Stimulated activated naive CD8-positive, alpha-beta T cell treated with anti-CD3 and anti-CD28 coated beads, Interleukin-15, amount 100 ng/mL, for 72 hours (primary cell): Measurements from ENCODE around the gene DHRS3.
A peak's percentile ranks its signal among the peaks of the same experiment; 100 is the strongest.

Experiments used
- ATAC-seq: fragments of 150-1000 bp; cut with Tn5 transposase; 2 replicates; pipeline ENCODE4 v1.10.0; 2021; ENCODE audit warnings: mild to moderate bottlenecking, moderate library complexity
- DNase-seq, 2 donors: peaks; one replicate each; pipeline ENCODE4 v3.0.0; 2021 to 2022
- H3K27ac Mint-ChIP-seq, 2 donors: one replicate each; pipeline ENCODE4 v1.8.0; 2022; ENCODE audit warnings: mild to moderate bottlenecking in 2 of 2, mixed read lengths in 2 of 2, moderate library complexity in 2 of 2
- H3K27me3 Mint-ChIP-seq: one replicate; pipeline ENCODE4 v1.8.0; 2022; ENCODE audit warnings: mixed read lengths
- H3K4me1 Mint-ChIP-seq: one replicate; pipeline ENCODE4 v1.8.0; 2022; ENCODE audit warnings: mild to moderate bottlenecking, mixed read lengths
- H3K4me3 Mint-ChIP-seq, 2 donors: one replicate each; pipeline ENCODE4 v1.8.0; 2022; ENCODE audit warnings: mild to moderate bottlenecking in 2 of 2, mixed read lengths in 2 of 2, moderate library complexity in 1 of 2
- H3K9me3 Mint-ChIP-seq, 2 donors: one replicate each; pipeline ENCODE4 v1.8.0; 2022; ENCODE audit warnings: mixed read lengths in 2 of 2

DHRS3 gene

DNA sequence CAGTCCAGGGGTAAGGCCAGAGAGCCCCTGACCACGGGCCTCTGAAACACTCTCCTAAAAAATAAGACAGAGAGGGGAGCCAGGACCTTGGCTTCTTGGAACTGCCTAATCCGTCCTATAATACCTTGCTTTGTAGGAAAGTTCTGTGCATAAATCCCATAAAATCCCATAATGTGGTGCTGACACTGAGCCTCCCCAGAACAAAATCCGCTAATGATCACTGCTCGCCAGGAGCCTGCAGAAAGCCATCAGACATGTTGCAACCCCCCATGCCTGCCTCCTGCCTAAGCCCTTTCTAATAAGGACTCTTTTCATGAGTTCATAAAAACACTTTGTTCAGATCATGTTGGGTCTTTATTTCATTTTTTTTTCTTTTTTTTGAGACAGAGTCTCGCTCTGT is 9.3 kb upstream of the DHRS3 start:
- Mint-ChIP-seq H3K4me3 (no peak overlapping the region), H3K9me3 (no peaks in the 10 kb centered on the region), H3K4me1 (peaks cover 12% of the 10 kb centered on the region), H3K27me3 (peaks cover 10% of the 10 kb centered on the region), H3K27ac (no peak overlapping the region)
- DNase-seq (no peak), ATAC-seq (no peak)

DNA sequence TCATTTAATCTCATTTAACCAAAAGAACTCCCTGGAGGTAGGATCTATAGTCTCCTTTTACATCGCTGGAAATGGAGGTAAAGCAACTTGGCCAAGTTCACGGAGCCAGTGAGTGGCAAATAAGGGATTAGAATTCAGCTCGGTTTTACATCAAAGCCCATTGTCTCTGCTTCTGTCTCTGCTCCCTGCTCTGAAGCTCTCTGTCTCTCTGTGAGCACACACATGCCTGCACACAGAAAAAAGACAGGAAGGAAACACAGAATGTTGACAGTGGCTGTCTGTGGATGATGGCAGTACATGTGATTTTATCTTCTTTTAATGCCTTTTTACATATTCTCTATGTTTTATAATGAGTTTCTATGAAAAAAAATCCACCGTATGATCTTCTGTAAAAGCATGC is 8.9 kb upstream of the DHRS3 start:
- H3K27me3 Mint-ChIP-seq, result peaks cover 6% of the 10 kb centered on the region
- H3K9me3 Mint-ChIP-seq, result no peaks in the 10 kb centered on the region
- H3K27ac Mint-ChIP-seq, result no peak overlapping the region
- DNase-seq (no peak), ATAC-seq (no peak)
- H3K4me1 Mint-ChIP-seq, result peaks cover 16% of the 10 kb centered on the region
- H3K4me3 Mint-ChIP-seq, result no peak overlapping the region

DNA sequence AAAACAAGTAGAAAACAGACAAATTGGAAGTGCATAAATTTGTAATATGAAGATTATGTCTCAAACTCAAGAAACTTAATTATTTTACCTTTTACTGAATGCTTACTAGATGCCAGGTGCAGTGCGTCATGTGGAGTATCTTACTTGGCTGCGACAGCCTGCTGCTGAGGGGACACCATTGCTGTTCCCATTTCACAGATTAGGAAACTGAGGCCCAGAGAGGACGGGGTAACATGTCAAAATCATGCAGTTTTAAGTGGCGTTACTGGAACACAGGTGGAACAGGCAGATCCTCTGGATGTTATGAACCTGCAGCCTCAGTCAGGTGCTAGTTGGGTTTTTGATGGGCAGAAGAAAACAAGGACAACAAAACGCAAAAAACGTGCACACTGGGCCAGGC is 7.3 kb upstream of the DHRS3 start:
- Mint-ChIP-seq H3K4me3 (no peak overlapping the region), H3K9me3 (no peaks in the 10 kb centered on the region), H3K27me3 (no peaks in the 10 kb centered on the region), H3K27ac (no peak overlapping the region), H3K4me1 (peaks cover 33% of the 10 kb centered on the region)
- ATAC-seq (no peak), DNase-seq (no peak)

DNA sequence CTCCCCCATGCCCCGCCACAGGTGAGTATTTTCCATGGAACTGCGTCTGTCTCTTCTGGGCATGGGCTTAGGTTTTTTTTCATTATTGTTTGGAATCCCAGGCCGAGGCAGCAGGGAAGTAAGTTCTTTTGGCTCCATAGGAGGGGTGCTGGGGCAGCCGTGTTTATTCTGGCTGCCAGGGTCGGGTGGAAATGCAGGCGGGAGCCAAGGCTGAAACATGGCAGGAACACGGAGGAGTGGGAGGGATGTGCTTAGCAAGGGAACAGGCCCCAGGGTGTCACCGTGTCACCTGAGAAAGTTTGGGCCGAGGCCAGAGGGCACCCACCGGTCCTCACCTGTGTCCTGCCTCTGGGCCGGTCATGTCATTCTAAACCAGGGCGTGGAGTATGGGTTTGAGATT is 4.5 kb upstream of the DHRS3 start:
- DNase-seq (no peak), ATAC-seq (no peak)
- Mint-ChIP-seq H3K27me3 (no peaks in the 10 kb centered on the region), H3K27ac (peak overlapping the region in 1 of 2 donors; percentile 82), H3K4me1 (peaks cover 45% of the 10 kb centered on the region), H3K4me3 (no peak overlapping the region), H3K9me3 (no peaks in the 10 kb centered on the region)

DNA sequence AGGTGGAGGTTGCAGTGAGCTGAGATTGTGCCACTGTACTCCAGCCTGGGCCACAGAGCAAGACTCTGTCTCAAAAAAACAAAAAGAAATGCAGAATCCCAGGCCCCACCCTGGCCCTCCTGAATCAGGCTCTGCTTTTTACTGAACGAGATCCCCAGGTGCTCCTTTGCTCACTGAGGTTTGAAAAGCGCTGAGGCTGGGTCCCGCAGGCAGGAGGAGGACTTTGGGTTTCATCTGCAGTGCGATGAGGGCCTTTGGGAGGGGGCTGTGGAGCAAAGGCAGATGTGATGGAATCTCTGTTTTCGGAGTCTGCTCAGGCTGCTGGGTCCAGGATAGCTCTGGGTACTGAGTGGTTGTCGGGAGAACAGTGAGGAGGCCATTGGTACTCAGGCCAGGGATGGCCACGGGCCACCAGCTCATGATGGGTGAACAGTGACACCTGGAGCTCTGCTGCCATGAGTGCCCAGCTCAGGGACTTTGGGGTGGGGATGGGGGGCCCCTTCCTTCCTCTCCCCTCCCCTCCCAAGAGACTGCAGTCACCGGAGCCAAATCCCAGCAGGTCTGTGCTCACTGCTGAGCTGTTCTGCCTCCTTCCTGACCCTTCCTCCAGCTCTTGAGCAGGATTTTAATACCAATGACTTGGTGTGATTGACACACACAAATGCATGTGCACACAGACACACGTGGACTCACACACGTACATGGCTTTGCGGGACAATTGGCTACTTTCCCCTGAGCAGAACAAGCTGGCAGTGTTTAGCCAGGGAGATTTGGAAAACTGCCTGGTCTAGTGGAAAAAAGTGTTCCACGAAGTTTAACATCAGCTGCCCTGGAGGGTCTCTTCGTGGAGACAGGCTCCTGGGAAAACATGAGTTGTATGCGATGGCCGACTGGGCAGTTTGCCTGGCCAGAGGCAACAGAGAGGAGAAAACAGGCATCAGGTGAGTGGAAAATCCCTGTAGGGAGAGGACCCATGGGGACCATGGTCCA is 3.6 kb upstream of the DHRS3 start:
- no peaks in the 10 kb centered on the region for H3K27me3 Mint-ChIP-seq
- peaks cover 45% of the 10 kb centered on the region for H3K4me1 Mint-ChIP-seq
- DNase-seq (no peak), ATAC-seq (no peak)
- no peaks in the 10 kb centered on the region for H3K9me3 Mint-ChIP-seq
- peak overlapping the region in 1 of 2 donors; percentile 74 for H3K27ac Mint-ChIP-seq
- H3K4me3 Mint-ChIP-seq, result peak overlapping the region in 1 of 2 donors; percentile 99

DNA sequence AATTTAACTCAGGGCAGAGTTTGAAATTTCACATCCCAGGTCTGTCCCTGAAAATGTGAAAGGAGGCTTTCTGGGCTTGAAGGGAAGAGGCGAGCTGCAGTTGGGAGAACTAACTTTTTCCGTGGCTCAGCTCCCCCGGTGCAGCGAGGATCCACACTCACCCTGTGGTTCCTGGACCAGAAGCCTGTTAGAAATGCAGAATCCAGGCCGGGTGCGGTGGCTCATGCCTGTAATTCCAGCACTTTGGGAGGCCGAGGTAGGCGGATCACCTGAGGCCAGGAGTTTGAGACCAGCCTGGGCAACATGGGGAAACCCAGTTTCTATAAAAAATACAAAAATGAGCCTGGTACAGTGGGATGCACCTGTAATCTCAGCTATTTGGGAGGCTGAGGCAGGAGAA is 2.9 kb upstream of the DHRS3 start:
- Mint-ChIP-seq H3K4me3 (peak overlapping the region; percentile 16 to 99), H3K9me3 (no peaks in the 10 kb centered on the region), H3K27ac (no peak overlapping the region), H3K27me3 (no peaks in the 10 kb centered on the region), H3K4me1 (peaks cover 45% of the 10 kb centered on the region)
- ATAC-seq (no peak), DNase-seq (no peak)

DNA sequence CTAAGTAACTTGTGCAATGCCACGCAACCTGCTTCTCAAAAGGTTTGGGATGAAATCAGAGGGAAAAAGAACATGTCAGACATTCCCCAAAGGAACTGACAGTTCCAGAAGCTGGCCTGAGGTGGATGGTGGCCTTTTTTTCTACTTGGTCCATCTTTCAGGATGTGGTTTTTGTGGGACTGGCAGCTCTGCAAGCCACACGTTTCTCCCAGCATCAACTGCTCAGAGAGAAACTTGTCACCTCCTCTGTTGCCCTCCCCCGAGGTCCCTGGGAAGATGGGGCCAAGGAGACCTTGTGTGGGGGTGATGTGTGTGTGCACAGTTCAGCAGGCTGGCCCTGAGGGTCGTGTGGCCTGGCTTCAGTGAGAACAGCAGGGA is 2.5 kb upstream of the DHRS3 start:
- peak; percentile 19 for ATAC-seq
- peak; percentile 26 to 56 for DNase-seq
- H3K27ac Mint-ChIP-seq, result peak overlapping the region; percentile 78 to 99
- H3K27me3 Mint-ChIP-seq, result no peaks in the 10 kb centered on the region
- peaks cover 47% of the 10 kb centered on the region for H3K4me1 Mint-ChIP-seq
- H3K4me3 Mint-ChIP-seq, result peak overlapping the region; percentile 91 to 99
- no peaks in the 10 kb centered on the region for H3K9me3 Mint-ChIP-seq

DNA sequence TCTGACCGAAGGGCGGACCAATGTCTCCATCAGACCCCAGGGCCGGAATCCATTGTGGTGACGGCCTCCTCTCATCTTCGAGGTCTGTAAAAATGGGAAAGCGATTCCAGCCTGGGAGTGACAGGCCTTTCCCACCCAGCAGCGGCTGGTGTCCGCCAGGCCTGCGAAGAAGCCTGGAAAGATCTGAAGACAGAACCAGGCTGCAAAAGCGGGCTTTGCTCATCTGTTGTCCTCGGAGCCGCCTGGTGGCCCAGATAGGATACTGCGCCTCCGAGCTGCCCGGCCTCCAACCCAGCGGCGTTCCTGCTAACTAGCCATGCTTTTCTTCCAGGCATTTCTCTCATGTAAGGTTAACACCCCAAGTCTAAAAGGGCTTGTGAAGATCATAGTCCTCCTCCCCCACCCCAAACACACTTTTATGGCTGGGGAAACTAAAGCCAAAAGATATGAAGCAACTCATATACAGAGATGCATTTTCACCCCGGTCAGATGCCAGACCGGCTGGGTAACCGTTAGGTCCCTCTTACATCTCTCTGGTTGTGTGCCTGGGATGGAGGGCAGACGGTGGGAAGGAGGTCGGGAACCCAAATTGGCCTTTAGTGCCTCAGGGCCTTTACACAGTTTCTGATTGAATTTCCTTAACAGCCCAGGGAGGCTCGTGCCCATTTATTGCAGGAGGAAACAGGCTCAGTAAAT is 1.9 kb upstream of the DHRS3 start:
- Mint-ChIP-seq H3K9me3 (no peaks in the 10 kb centered on the region), H3K4me3 (peak overlapping the region; percentile 91 to 99), H3K4me1 (peaks cover 53% of the 10 kb centered on the region), H3K27ac (peak overlapping the region; percentile 78 to 99), H3K27me3 (no peaks in the 10 kb centered on the region)
- peak; percentile 77 to 80 for DNase-seq
- peak; percentile 43 for ATAC-seq

DNA sequence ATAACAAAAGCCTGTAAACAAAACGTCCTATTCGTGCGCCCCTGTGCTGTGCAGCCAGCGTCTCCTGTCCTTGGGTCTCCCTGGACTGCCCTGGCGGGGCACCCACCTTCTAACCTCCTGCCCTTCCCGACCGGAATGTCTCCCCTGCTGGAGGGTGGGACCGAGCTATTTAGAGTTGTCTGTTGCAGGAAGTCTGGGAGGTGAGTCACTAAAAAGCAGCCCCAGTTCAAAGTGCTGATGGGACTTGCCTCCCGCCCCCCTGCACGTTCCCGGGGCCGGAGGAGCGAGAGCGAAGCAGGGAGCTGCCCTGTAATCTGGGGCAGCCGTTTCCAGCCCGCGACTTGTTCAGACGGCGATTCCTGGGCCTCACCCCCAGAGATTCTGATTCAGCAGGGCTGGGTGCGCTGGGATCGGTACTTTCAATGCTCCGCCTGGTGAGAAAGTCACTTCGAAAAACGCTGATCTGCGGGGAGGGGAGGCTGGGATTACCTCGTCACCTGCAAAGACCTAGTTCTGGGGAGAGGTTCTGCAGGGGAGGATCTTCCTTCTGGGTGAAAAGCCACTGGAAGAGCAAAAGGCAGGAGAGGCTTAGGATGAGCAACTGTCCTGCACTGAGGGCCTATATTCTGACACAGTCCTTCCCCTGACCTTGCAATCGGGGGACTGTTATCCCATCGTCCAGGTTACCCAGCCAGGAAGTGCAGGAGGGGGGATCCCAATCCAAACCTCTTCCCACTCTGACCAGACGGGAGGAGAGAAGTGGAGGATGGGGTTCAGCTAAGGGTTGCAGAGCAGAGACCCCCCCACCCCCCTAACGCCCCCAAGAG is 1.2 kb upstream of the DHRS3 start:
- ATAC-seq (peak; percentile 35), DNase-seq (peak; percentile 58 to 79)
- Mint-ChIP-seq H3K4me3 (peak overlapping the region; percentile 91 to 99), H3K27ac (peak overlapping the region; percentile 99), H3K9me3 (no peaks in the 10 kb centered on the region), H3K27me3 (no peaks in the 10 kb centered on the region), H3K4me1 (peaks cover 60% of the 10 kb centered on the region)

DNA sequence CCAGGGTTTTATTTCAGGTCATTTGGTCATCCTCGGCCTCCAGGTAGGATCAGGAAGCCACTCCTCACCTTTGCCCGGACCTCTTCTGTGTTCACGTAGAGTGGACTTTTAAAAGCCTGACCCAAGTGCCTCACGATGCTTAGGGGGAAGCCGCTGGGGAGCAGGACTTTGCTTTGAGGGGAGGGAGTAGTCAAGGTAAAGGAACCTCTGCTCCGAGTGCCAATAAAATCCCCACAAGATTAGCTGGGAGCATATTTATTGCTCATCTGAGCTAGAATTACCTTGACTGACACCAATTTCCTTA is 603 bp upstream of the DHRS3 start:
- Mint-ChIP-seq H3K27ac (peak overlapping the region; percentile 99), H3K4me1 (peaks cover 66% of the 10 kb centered on the region)

DNA sequence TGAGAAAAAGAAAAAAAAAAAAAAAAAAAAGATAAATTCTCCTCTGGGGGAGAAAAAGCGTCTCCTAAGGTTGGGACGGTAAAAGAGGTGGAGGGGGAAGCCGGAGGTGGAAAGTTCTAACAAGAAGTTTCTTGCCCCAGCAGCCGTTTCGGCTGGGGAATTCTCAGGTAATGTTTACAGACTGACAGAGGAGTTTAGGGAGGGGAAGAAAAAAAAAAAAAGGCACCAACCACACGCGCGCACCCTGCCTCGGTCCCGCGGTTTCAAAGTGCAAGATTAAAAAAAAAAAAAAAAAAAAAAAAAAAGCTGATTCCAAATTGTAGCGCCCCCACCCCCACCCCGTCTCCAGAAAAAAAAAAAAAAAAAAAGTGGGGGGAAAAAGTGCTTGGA is 504 bp downstream of the DHRS3 start:
- no peak for ATAC-seq
- Mint-ChIP-seq H3K4me3 (peak overlapping the region; percentile 91 to 99), H3K27me3 (no peaks in the 10 kb centered on the region), H3K4me1 (peaks cover 67% of the 10 kb centered on the region), H3K27ac (peak overlapping the region; percentile 99), H3K9me3 (no peaks in the 10 kb centered on the region)
- peak in 1 of 2 donors; percentile 55 for DNase-seq

More for the DNA sequence above, 603 bp upstream of the DHRS3 start:
- no peaks in the 10 kb centered on the region for H3K9me3 Mint-ChIP-seq
- H3K27me3 Mint-ChIP-seq, result no peaks in the 10 kb centered on the region
- ATAC-seq (peak; percentile 1), DNase-seq (no peak)
- H3K4me3 Mint-ChIP-seq, result peak overlapping the region; percentile 91 to 99

DNA sequence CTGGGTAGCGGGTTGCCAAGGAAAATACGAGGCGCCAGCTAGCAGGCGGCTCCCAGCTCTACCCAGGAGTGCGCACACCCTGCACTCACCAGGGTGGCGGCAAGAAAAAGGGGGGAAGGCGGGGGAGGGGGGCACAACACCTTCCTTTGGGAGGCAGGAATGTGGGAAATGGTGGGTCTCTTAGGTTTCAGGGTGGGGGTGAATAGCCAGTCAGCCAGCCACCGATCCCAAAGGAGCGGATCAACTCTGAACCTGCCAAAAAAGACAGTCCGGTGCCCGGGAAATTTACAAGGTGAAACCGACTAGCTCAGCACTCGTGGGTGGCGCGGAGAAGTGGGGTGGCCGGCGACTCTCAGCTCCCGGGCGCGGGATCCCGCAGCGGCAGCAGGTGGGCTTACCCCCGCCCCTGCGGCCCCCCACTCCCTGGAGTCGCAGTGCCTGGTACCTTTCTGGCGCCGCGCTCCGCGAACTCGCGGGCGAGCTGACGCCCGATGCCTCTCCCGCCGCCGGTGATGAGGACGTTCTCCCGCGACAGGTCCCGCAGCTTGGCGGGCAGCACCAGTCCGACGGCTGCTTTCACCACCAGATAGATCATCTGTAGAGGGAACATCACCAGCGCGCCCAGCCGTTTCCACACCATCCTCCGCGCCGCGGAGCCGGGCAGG is 1.2 kb downstream of the DHRS3 start:
- ATAC-seq (peak; percentile 13), DNase-seq (peak; percentile 50 to 64)
- Mint-ChIP-seq H3K4me1 (peaks cover 66% of the 10 kb centered on the region), H3K4me3 (peak overlapping the region; percentile 91 to 99), H3K9me3 (no peaks in the 10 kb centered on the region), H3K27ac (peak overlapping the region; percentile 99), H3K27me3 (no peaks in the 10 kb centered on the region)

DNA sequence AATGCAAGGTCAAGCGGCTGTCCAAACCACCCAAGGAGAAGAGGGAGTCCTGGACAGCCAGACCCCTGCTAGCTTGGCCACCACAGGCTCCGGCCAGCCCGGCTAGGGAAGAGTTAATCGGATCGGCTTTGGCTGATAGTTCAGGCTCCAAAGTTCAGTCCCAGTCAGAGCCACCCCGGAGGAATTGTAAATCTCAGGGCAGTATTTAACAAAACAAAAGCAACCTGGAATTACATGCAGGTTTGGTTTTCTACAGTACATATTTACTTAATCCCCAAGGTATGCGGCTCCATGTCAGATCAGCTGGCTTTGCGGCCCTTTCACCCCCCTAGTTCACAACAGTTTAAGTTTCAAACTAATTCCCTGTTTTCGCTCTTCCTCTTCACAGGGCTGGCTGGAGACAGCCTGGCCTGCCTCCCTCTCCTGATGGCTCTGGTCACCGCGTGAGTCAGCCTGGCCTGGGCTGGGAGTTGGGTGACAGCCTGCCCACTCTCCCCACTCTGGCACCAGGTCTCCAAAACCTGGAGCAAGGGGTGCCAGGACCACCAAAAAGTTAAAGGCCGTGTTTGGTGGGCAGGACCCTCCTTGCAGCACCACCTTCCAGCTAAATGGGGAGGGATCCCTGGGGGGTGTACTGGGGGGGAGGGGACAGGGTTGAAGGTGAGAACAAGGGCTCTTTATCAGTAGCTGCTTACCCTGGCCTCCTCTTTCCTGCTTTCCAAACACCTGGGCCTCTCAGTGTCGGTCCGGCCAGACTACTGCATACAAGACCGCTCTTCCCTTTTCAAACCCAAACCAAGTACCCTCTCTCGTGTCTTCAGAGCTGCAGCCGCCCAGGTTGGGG is 1.9 kb downstream of the DHRS3 start:
- H3K27ac Mint-ChIP-seq, result peak overlapping the region; percentile 94 to 99
- ATAC-seq, result no peak
- peaks cover 64% of the 10 kb centered on the region for H3K4me1 Mint-ChIP-seq
- DNase-seq, result no peak
- H3K9me3 Mint-ChIP-seq, result no peaks in the 10 kb centered on the region
- H3K4me3 Mint-ChIP-seq, result peak overlapping the region; percentile 91 to 99
- H3K27me3 Mint-ChIP-seq, result no peaks in the 10 kb centered on the region

DNA sequence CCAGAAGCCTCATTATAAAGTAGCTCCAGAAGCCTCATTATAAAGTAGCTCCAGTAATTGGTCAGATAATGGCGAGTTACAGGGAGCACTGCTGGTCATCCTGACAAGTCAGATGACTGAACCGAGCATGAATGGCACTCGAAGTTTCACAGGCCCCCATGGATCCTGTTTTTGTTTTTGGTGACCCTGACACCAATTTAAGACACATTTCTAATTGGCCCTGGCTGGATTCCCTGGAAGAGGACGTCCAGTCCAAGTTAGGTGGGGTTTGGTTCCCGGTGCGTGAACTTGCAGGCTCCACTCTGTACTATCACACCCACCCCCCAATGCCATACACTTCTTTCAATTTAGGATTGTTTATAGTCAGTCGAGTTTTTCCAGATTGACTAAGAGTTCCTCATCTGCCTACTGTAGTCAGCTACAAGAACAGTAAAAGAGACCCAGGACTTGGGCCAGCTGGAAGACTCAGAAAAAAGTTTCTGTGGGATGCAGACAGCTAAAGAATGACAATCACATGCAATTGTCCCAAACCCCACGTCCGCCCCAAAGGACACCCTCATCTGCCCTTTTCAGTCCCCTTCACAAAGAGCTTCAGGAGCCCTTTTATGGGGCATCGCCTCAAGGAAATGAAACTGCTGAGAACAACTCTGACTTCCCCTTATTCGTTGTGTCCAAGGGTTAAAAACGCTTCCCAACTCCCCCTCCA is 2.7 kb downstream of the DHRS3 start:
- Mint-ChIP-seq H3K27me3 (no peaks in the 10 kb centered on the region), H3K9me3 (no peaks in the 10 kb centered on the region), H3K4me1 (peaks cover 64% of the 10 kb centered on the region), H3K27ac (peak overlapping the region; percentile 94 to 99), H3K4me3 (peak overlapping the region; percentile 91 to 99)
- no peak for DNase-seq
- no peak for ATAC-seq
